HG03457 (cell line): Measurements from ENCODE around the gene ABCD3.
A peak's percentile ranks its signal among the peaks of the same experiment; 100 is the strongest.

Experiments used
- ATAC-seq: cut with Tn5 transposase; IDR thresholded peaks from one replicate; pipeline ENCODE4 v1.9.1; 2021; ENCODE audit warnings: moderate number of reproducible peaks; ENCODE audit not compliant: unreplicated experiment

The ABCD3 gene

GRCh38 chr1:94526152-94526980 is 108.2 kb downstream of the ABCD3 start:
- ATAC-seq, result no peak

GRCh38 chr1:94527447-94528031 is 109.3 kb downstream of the ABCD3 start:
- ATAC-seq, result no peak

GRCh38 chr1:94528299-94528698 is 110.1 kb downstream of the ABCD3 start:
- ATAC-seq, result no peak

- no peak for ATAC-seq
These were observed 110.6 kb downstream of the ABCD3 start for GRCh38 chr1:94528826-94529225.

GRCh38 chr1:94529416-94529815 is 111.2 kb downstream of the ABCD3 start:
- no peak for ATAC-seq

GRCh38 chr1:94530373-94530878 is 112.2 kb downstream of the ABCD3 start:
- ATAC-seq, result no peak

- no peak for ATAC-seq
These were observed 113.5 kb downstream of the ABCD3 start for GRCh38 chr1:94531664-94532063.

GRCh38 chr1:94532077-94532476 is 113.9 kb downstream of the ABCD3 start:
- no peak for ATAC-seq

- no peak for ATAC-seq
These were observed 116.9 kb downstream of the ABCD3 start for GRCh38 chr1:94535095-94535494.

- ATAC-seq, result no peak
These were observed 117.7 kb downstream of the ABCD3 start for GRCh38 chr1:94535879-94536278.

- no peak for ATAC-seq
These were observed 119.1 kb downstream of the ABCD3 start for GRCh38 chr1:94537254-94537653.

- ATAC-seq, result no peak
These were observed 120.1 kb downstream of the ABCD3 start for GRCh38 chr1:94538243-94538827.

GRCh38 chr1:94539496-94539895 is 121.3 kb downstream of the ABCD3 start:
- ATAC-seq, result no peak

- ATAC-seq, result no peak
These were observed 122.5 kb downstream of the ABCD3 start for GRCh38 chr1:94540440-94541245.

- ATAC-seq, result peak; percentile 70
These were observed 123.3 kb downstream of the ABCD3 start, which contains the start of gene F3 for GRCh38 chr1:94541246-94542087. Gene F3, minus strand, starts transcription at chr1:94541759. Its CDS starts 123 bp downstream, at chr1:94541636.

- ATAC-seq, result no peak
These were observed 124.1 kb downstream of the ABCD3 start for GRCh38 chr1:94542088-94542870.

- ATAC-seq, result no peak
These were observed 124.8 kb downstream of the ABCD3 start for GRCh38 chr1:94543001-94543400.

GRCh38 chr1:94543893-94544635 is 125.9 kb downstream of the ABCD3 start:
- ATAC-seq, result no peak
